ENCODE results near the gene AXIN1. TPM values are rescaled to one million over a fixed set of nuclear protein-coding genes. Genes with fewer than 3 reads are reported as not detected.
A peak's percentile ranks its signal among the peaks of the same experiment; 100 is the strongest.

The AXIN1 gene
- total RNA-seq, 1 donor from 2014 or later: 27.0 TPM

- Histone ChIP-seq H3K27me3 (ENCODE audit: insufficient read depth, low read length) (no peaks in the 10 kb centered on the region), H3K4me2 (ENCODE audit: low read length) (no peak overlapping the region), H4K20me1 (ENCODE audit: insufficient read depth, low read length) (peaks cover 5% of the 10 kb centered on the region), H3K4me1 (ENCODE audit: insufficient read depth, low read length) (peaks cover 3% of the 10 kb centered on the region), H3K27ac (ENCODE audit: low read depth, low read length) (no peak overlapping the region), H3K36me3 (ENCODE audit: insufficient read depth, low read length) (peaks cover 2% of the 10 kb centered on the region), H2AFZ (ENCODE audit: low read depth, low read length) (no peak overlapping the region), H3K4me3 (ENCODE audit: insufficient read depth, low read depth, low read length) (no peak overlapping the region), H3K9ac (ENCODE audit: low read length) (no peak overlapping the region), H3K79me2 (ENCODE audit: insufficient read depth, low read length) (no peaks in the 10 kb centered on the region), H3K9me3 (ENCODE audit: insufficient read depth, low read depth, low read length) (no peaks in the 10 kb centered on the region)
- TF ChIP-seq CTCF (IDR thresholded peaks at IDR 0.05; ENCODE audit: insufficient read depth, low read depth, low read length): no peak
- no peak for TF ChIP-seq EZH2 (IDR thresholded peaks at IDR 0.05; ENCODE audit: insufficient read depth, low read length)
- no peak overlapping the region for H3K4me3 Mint-ChIP-seq (ENCODE audit: unreplicated experiment)
- FAIRE-seq (no peak), DNase-seq (ENCODE audit: low read depth) (no peak)
- no peaks in the 10 kb centered on the region for H3K9me3 Mint-ChIP-seq (ENCODE audit: unreplicated experiment)
- H3K36me3 Mint-ChIP-seq (ENCODE audit: low read depth, unreplicated experiment): peaks cover 10% of the 10 kb centered on the region
- no peak overlapping the region for H3K27ac Mint-ChIP-seq (ENCODE audit: unreplicated experiment)
- no peaks in the 10 kb centered on the region for H3K27me3 Mint-ChIP-seq (ENCODE audit: low read depth, unreplicated experiment)
- peaks cover 9% of the 10 kb centered on the region for H3K4me1 Mint-ChIP-seq (ENCODE audit: low read depth, unreplicated experiment)
These were observed 99.9 kb downstream of the AXIN1 start for GRCh38 chr16:252366-253337.

- no peak overlapping the region for H3K27ac Mint-ChIP-seq (ENCODE audit: unreplicated experiment)
- H2AFZ ChIP-seq (ENCODE audit: low read depth, low read length): no peak overlapping the region
- DNase-seq (ENCODE audit: low read depth) (no peak), FAIRE-seq (no peak)
- no peaks in the 10 kb centered on the region for H3K79me2 ChIP-seq (ENCODE audit: insufficient read depth, low read length)
- no peak overlapping the region for H3K4me2 ChIP-seq (ENCODE audit: low read length)
- peaks cover 9% of the 10 kb centered on the region for H3K4me1 Mint-ChIP-seq (ENCODE audit: low read depth, unreplicated experiment)
- TF ChIP-seq CTCF (IDR thresholded peaks at IDR 0.05; ENCODE audit: insufficient read depth, low read depth, low read length): no peak
- TF ChIP-seq EZH2 (IDR thresholded peaks at IDR 0.05; ENCODE audit: insufficient read depth, low read length): no peak
- H3K27me3 Mint-ChIP-seq (ENCODE audit: low read depth, unreplicated experiment): no peaks in the 10 kb centered on the region
- H3K36me3 Mint-ChIP-seq (ENCODE audit: low read depth, unreplicated experiment): peaks cover 4% of the 10 kb centered on the region
- no peaks in the 10 kb centered on the region for H3K9me3 Mint-ChIP-seq (ENCODE audit: unreplicated experiment)
- H3K27ac ChIP-seq (ENCODE audit: low read depth, low read length): no peak overlapping the region
- no peak overlapping the region for H3K9ac ChIP-seq (ENCODE audit: low read length)
- H3K36me3 ChIP-seq (ENCODE audit: insufficient read depth, low read length): no peaks in the 10 kb centered on the region
- H3K4me3 ChIP-seq (ENCODE audit: insufficient read depth, low read depth, low read length): no peak overlapping the region
- H3K9me3 ChIP-seq (ENCODE audit: insufficient read depth, low read depth, low read length): no peaks in the 10 kb centered on the region
- H3K4me1 ChIP-seq (ENCODE audit: insufficient read depth, low read length): peaks cover 3% of the 10 kb centered on the region
- no peaks in the 10 kb centered on the region for H3K27me3 ChIP-seq (ENCODE audit: insufficient read depth, low read length)
- peaks cover 8% of the 10 kb centered on the region for H4K20me1 ChIP-seq (ENCODE audit: insufficient read depth, low read length)
- no peak overlapping the region for H3K4me3 Mint-ChIP-seq (ENCODE audit: unreplicated experiment)
These were observed 103.1 kb downstream of the AXIN1 start for GRCh38 chr16:249431-249830.

GRCh38 chr16:247027-247426 lies 105.5 kb downstream of the AXIN1 start:
- H3K4me1 ChIP-seq (ENCODE audit: insufficient read depth, low read length): peaks cover 3% of the 10 kb centered on the region

More at GRCh38 chr16:247027-247426, 105.5 kb downstream of the AXIN1 start:
- Histone ChIP-seq H3K4me3 (ENCODE audit: insufficient read depth, low read depth, low read length) (no peak overlapping the region), H3K36me3 (ENCODE audit: insufficient read depth, low read length) (no peaks in the 10 kb centered on the region), H3K79me2 (ENCODE audit: insufficient read depth, low read length) (peaks cover 2% of the 10 kb centered on the region), H3K27ac (ENCODE audit: low read depth, low read length) (no peak overlapping the region), H3K9ac (ENCODE audit: low read length) (no peak overlapping the region), H3K27me3 (ENCODE audit: insufficient read depth, low read length) (no peaks in the 10 kb centered on the region), H3K4me2 (ENCODE audit: low read length) (no peak overlapping the region), H4K20me1 (ENCODE audit: insufficient read depth, low read length) (peaks cover 22% of the 10 kb centered on the region), H3K9me3 (ENCODE audit: insufficient read depth, low read depth, low read length) (no peaks in the 10 kb centered on the region), H2AFZ (ENCODE audit: low read depth, low read length) (no peak overlapping the region)
- Mint-ChIP-seq H3K4me1 (ENCODE audit: low read depth, unreplicated experiment) (peaks cover 9% of the 10 kb centered on the region), H3K27ac (ENCODE audit: unreplicated experiment) (no peak overlapping the region), H3K4me3 (ENCODE audit: unreplicated experiment) (peak overlapping the region; percentile 62), H3K27me3 (ENCODE audit: low read depth, unreplicated experiment) (no peaks in the 10 kb centered on the region), H3K9me3 (ENCODE audit: unreplicated experiment) (no peaks in the 10 kb centered on the region), H3K36me3 (ENCODE audit: low read depth, unreplicated experiment) (peaks cover 4% of the 10 kb centered on the region)
- DNase-seq (ENCODE audit: low read depth) (no peak), FAIRE-seq (no peak)
- TF ChIP-seq EZH2 (IDR thresholded peaks at IDR 0.05; ENCODE audit: insufficient read depth, low read length) (no peak), CTCF (IDR thresholded peaks at IDR 0.05; ENCODE audit: insufficient read depth, low read depth, low read length) (no peak)
